Measurements from ENCODE around the gene SLC26A5.

- TF ChIP-seq CTCF (IDR thresholded peaks at IDR 0.05; ENCODE audit: low read depth, low read length, poor library complexity, severe bottlenecking) (no peak), EZH2phosphoT487 (IDR thresholded peaks at IDR 0.05; ENCODE audit: borderline replicate concordance, low read length) (no peak)
Observed at GRCh38 chr7:103344453-103345149, 101.4 kb downstream of the SLC26A5 start, which contains the start of gene DNAJC2.

All from DOHH2 (cell line).